H1 (cell line): ENCODE results near the gene SLC6A20. TPM values are rescaled to one million over a fixed set of nuclear protein-coding genes. Genes with fewer than 3 reads are reported as not detected.

Experiments
- CTCF ChIA-PET: fragments of 300-600 bp; sonication (Branson Sonifier 250); formaldehyde crosslinking; loops from one replicate; lab custom pipeline; 2021; ENCODE audit not compliant: partially characterized antibody; lab: Charles Lee
- POLR2A ChIA-PET: fragments of 300-600 bp; sonication (Branson Sonifier 250); formaldehyde crosslinking; loops from one replicate; lab custom pipeline; 2021; ENCODE audit warnings: inconsistent platforms; ENCODE audit not compliant: partially characterized antibody; lab: Charles Lee
- DNase-seq, 2 experiments: peaks; one replicate each; pipeline versions ENCODE4 v3.0.0 to v3.0.0-alpha.2; 2010 to 2022; ENCODE audit warnings: low spot score in 2 of 2, low read depth in 1 of 2, mixed read lengths in 1 of 2
- FAIRE-seq: peaks from 2 replicates; lab custom pipeline; 2011; peaks lifted over from hg19 to GRCh38; lab: Jason Lieb, UNC
- H2AFZ ChIP-seq: 2 replicates; pipeline ENCODE4 v1.8.1; 2012; ENCODE audit warnings: low read length, inconsistent platforms
- H2AK5ac ChIP-seq: 2 replicates; pipeline ENCODE4 v1.6.1; 2013; ENCODE audit warnings: low read depth, low read length
- H2BK120ac ChIP-seq: replicated peaks from 2 replicates; pipeline ENCODE3; 2013; ENCODE audit warnings: low read depth, low read length, inconsistent platforms
- H2BK12ac ChIP-seq: 2 replicates; pipeline ENCODE4 v1.6.1; 2013; ENCODE audit warnings: low read depth, low read length
- H2BK15ac ChIP-seq: 2 replicates; pipeline ENCODE4 v1.6.1; 2013; ENCODE audit warnings: low read length
- H2BK20ac ChIP-seq: 2 replicates; pipeline ENCODE4 v1.6.1; 2013; ENCODE audit warnings: low read length
- H2BK5ac ChIP-seq: 2 replicates; pipeline ENCODE4 v1.6.1; 2013; ENCODE audit warnings: low read depth, low read length
- H3K14ac ChIP-seq: 2 replicates; pipeline ENCODE4 v1.6.1; 2013; ENCODE audit warnings: inconsistent platforms; ENCODE audit not compliant: insufficient read length
- H3K18ac ChIP-seq: 2 replicates; pipeline ENCODE4 v1.6.1; 2013; ENCODE audit warnings: low read length; ENCODE audit errors: extremely low read depth
- H3K23ac ChIP-seq: 2 replicates; pipeline ENCODE4 v1.6.1; 2013; ENCODE audit warnings: inconsistent platforms; ENCODE audit not compliant: insufficient read length
- H3K23me2 ChIP-seq: 2 replicates; pipeline ENCODE4 v1.6.1; 2013; ENCODE audit warnings: low read depth, low read length
- H3K27ac ChIP-seq: 2 replicates; pipeline ENCODE4 v1.6.1; 2011; ENCODE audit warnings: low read depth, low read length, inconsistent platforms
- H3K27me3 ChIP-seq, 4 experiments: replicated peaks in 1 of 4; 1 replicate in 1 of 4; 2 replicates in 3 of 4; pipeline versions ENCODE4 v1.6.1 to v1.8.1; 2011 to 2013; ENCODE audit warnings: low read length in 3 of 4, mild to moderate bottlenecking in 3 of 4, inconsistent platforms in 2 of 4, mixed read lengths in 2 of 4, moderate library complexity in 1 of 4; ENCODE audit not compliant: control insufficient read depth in 3 of 4, insufficient read depth in 3 of 4; ENCODE audit errors: extremely low read depth in 1 of 4
- H3K36me3 ChIP-seq, 4 experiments: 2 replicates each; pipeline versions ENCODE4 v1.6.1 to v1.8.1; 2011 to 2013; ENCODE audit warnings: mild to moderate bottlenecking in 4 of 4, low read length in 3 of 4, moderate library complexity in 2 of 4, control low read depth in 1 of 4, inconsistent platforms in 1 of 4; ENCODE audit not compliant: insufficient read depth in 4 of 4, control insufficient read depth in 2 of 4
- H3K4ac ChIP-seq: replicated peaks from 2 replicates; pipeline ENCODE3; 2013; ENCODE audit warnings: low read length, low read depth, mixed read lengths, inconsistent platforms; ENCODE audit not compliant: insufficient read length
- H3K4me1 ChIP-seq, 4 experiments: replicated peaks in 1 of 4; 1 replicate in 1 of 4; 2 replicates in 3 of 4; pipeline versions ENCODE4 v1.6.1 to v1.8.1; 2011 to 2013; ENCODE audit warnings: low read length in 3 of 4, inconsistent platforms in 2 of 4, mixed read lengths in 1 of 4; ENCODE audit not compliant: insufficient read depth in 4 of 4, control insufficient read depth in 3 of 4
- H3K4me2 ChIP-seq, 2 experiments: 2 replicates each; pipeline versions ENCODE4 v1.6.1 to v1.8.1; 2011 to 2013; ENCODE audit warnings: low read depth in 2 of 2, low read length in 2 of 2, control low read depth in 1 of 2, inconsistent platforms in 1 of 2, mild to moderate bottlenecking in 1 of 2; ENCODE audit not compliant: insufficient read depth in 1 of 2
- H3K4me3 ChIP-seq, 4 experiments: fragments of 200-600, 300-600 bp in 1 of 4; sonication (generic), shearing (Covaris generic), sonication (Bioruptor Twin) in 1 of 4; 2 replicates each; pipeline versions ENCODE4 v1.5.1 to v1.8.1; 2011 to 2016; ENCODE audit warnings: low read length in 4 of 4, low read depth in 3 of 4, control low read depth in 2 of 4, inconsistent platforms in 2 of 4, mild to moderate bottlenecking in 2 of 4, mixed read lengths in 1 of 4, moderate library complexity in 1 of 4; ENCODE audit not compliant: insufficient read depth in 2 of 4; ENCODE audit errors: extremely low read depth in 1 of 4
- H3K56ac ChIP-seq: replicated peaks from 2 replicates; pipeline ENCODE3; 2013; ENCODE audit warnings: low read depth, mild to moderate bottlenecking, mixed read lengths, low read length, inconsistent platforms; ENCODE audit not compliant: insufficient read length
- H3K79me1 ChIP-seq: 2 replicates; pipeline ENCODE4 v1.6.1; 2013; ENCODE audit warnings: low read depth, low read length, control low read depth
- H3K79me2 ChIP-seq, 2 experiments: 2 replicates each; pipeline versions ENCODE4 v1.6.1 to v1.8.1; 2012 to 2013; ENCODE audit warnings: low read length in 2 of 2, mild to moderate bottlenecking in 2 of 2, inconsistent platforms in 1 of 2; ENCODE audit not compliant: insufficient read depth in 2 of 2, control insufficient read depth in 1 of 2
- H3K9ac ChIP-seq, 4 experiments: replicated peaks in 1 of 4; 1 replicate in 1 of 4; 2 replicates in 3 of 4; pipeline versions ENCODE4 v1.6.1 to v1.8.1; 2011 to 2013; ENCODE audit warnings: low read depth in 3 of 4, low read length in 3 of 4, control low read depth in 2 of 4, mild to moderate bottlenecking in 2 of 4, moderate library complexity in 2 of 4, inconsistent platforms in 1 of 4; ENCODE audit errors: extremely low read depth in 1 of 4
- H3K9me3 ChIP-seq, 2 experiments: 2 replicates each; pipeline versions ENCODE4 v1.6.1 to v1.8.1; 2012 to 2013; ENCODE audit warnings: mild to moderate bottlenecking in 2 of 2, moderate library complexity in 2 of 2, control low read depth in 1 of 2, inconsistent platforms in 1 of 2, low read depth in 1 of 2, low read length in 1 of 2, mixed read lengths in 1 of 2; ENCODE audit not compliant: insufficient read depth in 2 of 2
- H4K20me1 ChIP-seq, 2 experiments: replicated peaks in 1 of 2; 2 replicates each; pipeline versions ENCODE3 to v1.8.1; 2011 to 2013; ENCODE audit warnings: inconsistent platforms in 2 of 2, low read length in 2 of 2, mild to moderate bottlenecking in 1 of 2; ENCODE audit not compliant: insufficient read depth in 2 of 2, control insufficient read depth in 1 of 2
- H4K5ac ChIP-seq: 2 replicates; pipeline ENCODE4 v1.6.1; 2013; ENCODE audit warnings: low read length, low read depth, mixed read lengths, inconsistent platforms; ENCODE audit not compliant: insufficient read length
- H4K8ac ChIP-seq: 2 replicates; pipeline ENCODE4 v1.8.0; 2013; ENCODE audit warnings: mild to moderate bottlenecking, moderate library complexity, low read length, inconsistent platforms; ENCODE audit not compliant: insufficient read depth; ENCODE audit errors: extremely low read depth
- H4K91ac ChIP-seq: replicated peaks from 2 replicates; pipeline ENCODE3; 2013; ENCODE audit warnings: low read length, mixed read lengths, inconsistent platforms; ENCODE audit not compliant: insufficient read length
- CHD2 ChIP-seq: IDR thresholded peaks from 2 replicates; pipeline ENCODE4 v1.6.1; 2012; ENCODE audit warnings: low read length, improper control_type of control experiment
- JUN ChIP-seq: IDR thresholded peaks from 2 replicates; pipeline ENCODE4 v1.6.1; 2011; ENCODE audit warnings: low read depth, mild to moderate bottlenecking, improper control_type of control experiment, low read length
- KDM5A ChIP-seq: fragments of 200-600 bp; IDR thresholded peaks from 2 replicates; pipeline ENCODE4 v1.7.1; 2012; ENCODE audit warnings: mild to moderate bottlenecking, low read length, inconsistent platforms, mixed read lengths
- TEAD4 ChIP-seq: IDR thresholded peaks from 2 replicates; pipeline ENCODE4 v1.6.1; 2012; ENCODE audit warnings: low read depth, low read length, inconsistent platforms, mixed read lengths
- polyA plus RNA-seq, 7 experiments: library from polyadenylated mRNA; depleted of rRNA in 3 of 7; stranded (reverse) in 5 of 7; unstranded in 2 of 7; fragments of >200 nt in 5 of 7; fragments of 200-250 nt in 2 of 7; gene quantifications; 1 replicate in 5 of 7; 2 replicates in 1 of 7; 4 replicates in 1 of 7; pipeline versions ENCODE4 v1.2.1 to v1.2.3, GENCODE V29; 2011 to 2013; ENCODE audit warnings: missing spikeins in 2 of 7, mixed read lengths in 2 of 7
- total RNA-seq: library from RNA; stranded (reverse); fragmentation: NEBNext Ultra II Directional; extraction: Animal tissue kit (Norgen Biotek cat#: 25700); gene quantifications from 2 replicates; pipeline ENCODE4 v1.2.1, GENCODE V29; 2021

SLC6A20 gene
- total and polyA plus RNA-seq, 2 of the 8 experiments (the other 6 are each of a cell fraction or from before 2014, with no cell fraction given) = 0.05 TPM; not detected in 1

- H4K91ac ChIP-seq = no peak overlapping the region
- no peak overlapping the region for H2BK5ac ChIP-seq
- H3K23ac ChIP-seq = no peak overlapping the region
- no peak overlapping the region for H2BK120ac ChIP-seq
- H3K4me2 ChIP-seq = no peak overlapping the region; a peak in 1 of 4 replicates
- H2BK12ac ChIP-seq = no peak overlapping the region
- peaks cover 6 to 84% (median 29%) of the 10 kb centered on the region in 4 experiments for H3K36me3 ChIP-seq
- H3K4me1 ChIP-seq = peaks cover 10 to 22% (median 16%) of the 10 kb centered on the region in 4 experiments
- no peaks in the 10 kb centered on the region for H3K9me3 ChIP-seq
- 0 out of 7 replicates have a peak overlapping the region, but pooled peaks of 1 of the 4 experiments have one; percentile 2 for H3K9ac ChIP-seq
- 0 out of 4 replicates have a peak, but pooled peaks cover 0 to 2% of the 10 kb centered on the region in 2 experiments for H3K79me2 ChIP-seq
- no peak overlapping the region for H3K56ac ChIP-seq
- H4K5ac ChIP-seq = no peak overlapping the region
- H2AK5ac ChIP-seq = no peak overlapping the region
- no peaks in the 10 kb centered on the region for H3K23me2 ChIP-seq
- ChIA-PET CTCF (no interaction called here), POLR2A (no interaction called here)
- H3K4ac ChIP-seq = no peak overlapping the region
- H3K14ac ChIP-seq = no peak overlapping the region
- peaks cover 2 to 6% of the 10 kb centered on the region in 2 experiments for H4K20me1 ChIP-seq
- no peak for FAIRE-seq
- H2BK15ac ChIP-seq = no peak overlapping the region
- no peak overlapping the region for H3K4me3 ChIP-seq
- no peak overlapping the region for H2BK20ac ChIP-seq
- H3K18ac ChIP-seq = no peak overlapping the region
- TF ChIP-seq CHD2 (no peak), KDM5A (no peak), JUN (no peak), TEAD4 (no peak)
- DNase-seq = no peak
- no peak overlapping the region for H3K27ac ChIP-seq
- H3K79me1 ChIP-seq = no peaks in the 10 kb centered on the region; the same call in 1 of the 2 replicates
- H4K8ac ChIP-seq = no peak overlapping the region
- H3K27me3 ChIP-seq = no peaks in the 10 kb centered on the region
- no peak overlapping the region for H2AFZ ChIP-seq
These were observed 55.1 kb downstream of the SLC6A20 start for GRCh38 chr3:45741247-45741646.
